ENCODE results near the gene MED13L.

MED13L gene

DNA sequence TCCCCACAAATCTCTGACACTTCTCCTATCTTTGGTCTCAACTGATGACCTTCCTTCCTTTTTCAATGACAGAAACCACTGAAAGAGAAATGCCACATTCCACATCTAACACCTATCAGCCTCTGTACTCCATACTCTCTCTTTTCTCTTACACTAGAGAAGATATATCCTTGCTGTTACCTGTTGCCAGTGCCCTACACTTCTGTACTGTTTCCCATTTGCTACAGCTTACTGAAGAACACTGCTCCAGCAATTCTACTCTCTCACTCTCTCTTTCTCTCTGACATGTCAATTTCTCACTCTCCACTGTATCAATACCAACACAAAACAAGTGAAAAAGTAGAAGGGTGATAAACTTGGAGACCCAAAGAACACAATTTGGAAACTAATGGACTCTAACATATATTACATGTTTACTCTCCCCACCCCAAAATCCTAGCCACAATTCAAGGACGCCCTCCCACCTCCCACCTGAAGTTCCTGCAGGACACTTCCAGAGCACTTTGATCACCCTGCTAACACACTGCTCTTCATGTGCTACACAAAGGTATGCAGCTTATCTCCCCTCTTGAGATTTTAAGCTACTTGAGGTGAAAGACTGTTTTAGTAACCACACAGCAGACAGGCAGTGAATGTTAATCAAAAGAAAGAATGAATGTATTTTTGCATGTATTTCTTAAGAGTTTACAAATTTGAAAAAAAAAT lies 95.0 kb downstream of the MED13L start:
- no peak for ATAC-seq
- H3K27me3 Mint-ChIP-seq: no peaks in the 10 kb centered on the region
- no peak overlapping the region for H3K27ac Mint-ChIP-seq
- H3K4me1 Mint-ChIP-seq: peaks cover 45% of the 10 kb centered on the region
- no peaks in the 10 kb centered on the region for H3K9me3 Mint-ChIP-seq
- no peak overlapping the region for H3K4me3 Mint-ChIP-seq
- no peaks in the 10 kb centered on the region for H3K36me3 Mint-ChIP-seq

- Mint-ChIP-seq H3K4me1 (peaks cover 47% of the 10 kb centered on the region), H3K9me3 (no peaks in the 10 kb centered on the region), H3K27ac (no peak overlapping the region), H3K36me3 (no peaks in the 10 kb centered on the region), H3K4me3 (no peak overlapping the region), H3K27me3 (no peaks in the 10 kb centered on the region)
- ATAC-seq: no peak
Observed at GRCh38 chr12:116180448-116180847, 97.0 kb downstream of the MED13L start.

DNA sequence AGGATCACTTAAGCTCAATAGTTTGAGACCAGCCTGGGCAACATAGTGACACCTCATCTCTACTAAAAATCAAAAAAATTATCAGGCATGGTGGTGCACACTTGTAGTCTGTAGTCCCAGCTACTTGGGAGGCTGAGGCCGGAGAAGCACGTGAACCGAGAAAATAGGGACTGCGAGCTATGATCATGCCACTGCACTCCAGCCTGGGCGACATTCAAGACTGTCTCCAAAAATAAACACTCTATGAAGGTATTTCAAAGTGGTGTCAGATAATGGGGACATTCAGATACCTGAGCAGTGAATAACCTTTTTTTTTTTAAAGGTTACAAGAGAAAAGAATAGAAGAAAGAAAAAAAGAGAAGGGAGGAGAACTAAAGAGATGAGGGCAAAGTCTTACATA lies 98.1 kb downstream of the MED13L start:
- Mint-ChIP-seq H3K36me3 (no peaks in the 10 kb centered on the region), H3K4me1 (peaks cover 58% of the 10 kb centered on the region), H3K27me3 (no peaks in the 10 kb centered on the region), H3K9me3 (no peaks in the 10 kb centered on the region), H3K27ac (no peak overlapping the region), H3K4me3 (no peak overlapping the region)
- ATAC-seq: no peak

- peaks cover 66% of the 10 kb centered on the region for H3K4me1 Mint-ChIP-seq
- no peaks in the 10 kb centered on the region for H3K27me3 Mint-ChIP-seq
- H3K4me3 Mint-ChIP-seq: no peak overlapping the region
- H3K27ac Mint-ChIP-seq: no peak overlapping the region
- ATAC-seq: no peak
- H3K36me3 Mint-ChIP-seq: no peaks in the 10 kb centered on the region
- no peaks in the 10 kb centered on the region for H3K9me3 Mint-ChIP-seq
Observed at GRCh38 chr12:116177017-116177416, 100.5 kb downstream of the MED13L start.

GRCh38 chr12:116174904-116175303 lies 102.6 kb downstream of the MED13L start:
- peaks cover 66% of the 10 kb centered on the region for H3K4me1 Mint-ChIP-seq
- no peaks in the 10 kb centered on the region for H3K27me3 Mint-ChIP-seq
- no peaks in the 10 kb centered on the region for H3K36me3 Mint-ChIP-seq
- no peak for ATAC-seq
- no peak overlapping the region for H3K4me3 Mint-ChIP-seq
- no peaks in the 10 kb centered on the region for H3K9me3 Mint-ChIP-seq
- peak overlapping the region; percentile 18 for H3K27ac Mint-ChIP-seq

- H3K4me1 Mint-ChIP-seq: peaks cover 63% of the 10 kb centered on the region
- ATAC-seq: no peak
- H3K4me3 Mint-ChIP-seq: no peak overlapping the region
- peaks cover under 1% of the 10 kb centered on the region for H3K36me3 Mint-ChIP-seq
- no peak overlapping the region for H3K27ac Mint-ChIP-seq
- no peaks in the 10 kb centered on the region for H3K9me3 Mint-ChIP-seq
- H3K27me3 Mint-ChIP-seq: no peaks in the 10 kb centered on the region
Observed at GRCh38 chr12:116174006-116174405, 103.5 kb downstream of the MED13L start.

GRCh38 chr12:116172224-116172849 lies 105.2 kb downstream of the MED13L start:
- Mint-ChIP-seq H3K9me3 (no peaks in the 10 kb centered on the region), H3K4me3 (peak overlapping the region; percentile 80), H3K36me3 (peaks cover 5% of the 10 kb centered on the region), H3K27ac (peak overlapping the region; percentile 83), H3K27me3 (no peaks in the 10 kb centered on the region), H3K4me1 (peaks cover 66% of the 10 kb centered on the region)
- peak; percentile 94 for ATAC-seq

GRCh38 chr12:116171549-116171948 lies 105.9 kb downstream of the MED13L start:
- no peaks in the 10 kb centered on the region for H3K9me3 Mint-ChIP-seq
- H3K27ac Mint-ChIP-seq: peak overlapping the region; percentile 83
- H3K36me3 Mint-ChIP-seq: peaks cover 5% of the 10 kb centered on the region
- ATAC-seq: no peak
- peaks cover 61% of the 10 kb centered on the region for H3K4me1 Mint-ChIP-seq
- peak overlapping the region; percentile 80 for H3K4me3 Mint-ChIP-seq
- no peaks in the 10 kb centered on the region for H3K27me3 Mint-ChIP-seq

- no peak for ATAC-seq
- no peaks in the 10 kb centered on the region for H3K9me3 Mint-ChIP-seq
- no peaks in the 10 kb centered on the region for H3K27me3 Mint-ChIP-seq
- no peak overlapping the region for H3K27ac Mint-ChIP-seq
- peaks cover 61% of the 10 kb centered on the region for H3K4me1 Mint-ChIP-seq
- peaks cover 5% of the 10 kb centered on the region for H3K36me3 Mint-ChIP-seq
- no peak overlapping the region for H3K4me3 Mint-ChIP-seq
Observed at GRCh38 chr12:116169071-116169470, 108.4 kb downstream of the MED13L start.

- H3K36me3 Mint-ChIP-seq: peaks cover 5% of the 10 kb centered on the region
- no peaks in the 10 kb centered on the region for H3K27me3 Mint-ChIP-seq
- H3K9me3 Mint-ChIP-seq: no peaks in the 10 kb centered on the region
- H3K27ac Mint-ChIP-seq: no peak overlapping the region
- ATAC-seq: no peak
- H3K4me1 Mint-ChIP-seq: peaks cover 49% of the 10 kb centered on the region
- no peak overlapping the region for H3K4me3 Mint-ChIP-seq
Observed at GRCh38 chr12:116166306-116166705, 111.2 kb downstream of the MED13L start.

DNA sequence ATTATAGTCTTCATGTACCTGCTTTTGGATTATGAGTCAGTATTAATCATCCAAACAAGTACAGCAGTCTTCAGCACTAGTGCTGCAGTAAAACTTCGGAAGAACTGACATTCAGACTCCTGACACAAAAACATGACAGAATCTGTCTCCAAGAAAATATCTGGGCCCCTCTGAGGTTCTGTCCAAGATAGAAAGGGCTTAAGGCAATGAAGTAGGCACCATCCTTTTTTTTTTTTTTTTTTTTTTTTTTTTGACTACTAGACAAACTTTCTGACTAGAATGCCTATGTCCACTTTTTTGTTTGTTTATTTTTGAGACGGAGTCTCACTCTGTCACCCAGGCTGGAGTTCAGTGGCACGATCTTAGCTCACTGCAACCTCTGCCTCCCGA lies 112.5 kb downstream of the MED13L start:
- Mint-ChIP-seq H3K27ac (no peak overlapping the region), H3K4me3 (no peak overlapping the region), H3K4me1 (peaks cover 53% of the 10 kb centered on the region), H3K36me3 (peaks cover 5% of the 10 kb centered on the region), H3K27me3 (no peaks in the 10 kb centered on the region), H3K9me3 (no peaks in the 10 kb centered on the region)
- ATAC-seq: no peak

DNA sequence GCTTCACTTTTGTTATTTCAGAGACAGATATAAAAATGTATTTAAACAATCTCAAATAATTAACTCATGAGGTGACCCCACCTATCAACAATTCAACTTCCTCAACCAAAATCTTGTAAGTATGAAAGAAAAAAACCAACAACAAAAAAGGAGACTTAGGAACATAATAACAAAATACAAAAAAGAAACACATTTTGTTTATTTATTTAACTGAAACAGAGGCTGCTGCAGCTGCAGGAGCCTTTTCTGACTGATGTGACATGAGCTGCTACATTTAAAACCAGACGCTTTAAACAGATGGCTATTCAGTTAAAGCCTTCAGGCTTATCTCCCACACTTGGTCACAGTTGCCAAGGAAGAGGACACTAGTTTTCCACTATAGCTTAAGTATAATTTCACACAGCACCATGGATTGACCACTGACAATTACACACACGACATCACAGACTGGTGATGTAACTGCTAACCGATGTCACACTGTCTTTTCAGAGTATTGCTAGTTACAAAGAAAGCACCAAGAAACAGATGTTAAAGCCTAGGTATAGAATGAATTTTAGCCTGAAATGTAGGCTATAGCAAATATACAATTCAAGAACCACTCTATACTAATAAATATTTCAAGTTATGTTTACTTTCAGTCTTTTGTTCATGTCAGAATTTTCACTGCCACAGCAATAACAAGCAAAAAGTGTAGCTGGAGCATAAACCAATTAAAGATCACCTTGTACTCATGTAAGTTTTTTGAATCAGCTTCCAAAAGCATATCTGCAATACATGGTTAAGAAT lies 113.0 kb downstream of the MED13L start:
- Mint-ChIP-seq H3K27ac (no peak overlapping the region), H3K9me3 (no peaks in the 10 kb centered on the region), H3K4me1 (peaks cover 53% of the 10 kb centered on the region), H3K27me3 (no peaks in the 10 kb centered on the region), H3K4me3 (no peak overlapping the region), H3K36me3 (peaks cover 5% of the 10 kb centered on the region)
- no peak for ATAC-seq

DNA sequence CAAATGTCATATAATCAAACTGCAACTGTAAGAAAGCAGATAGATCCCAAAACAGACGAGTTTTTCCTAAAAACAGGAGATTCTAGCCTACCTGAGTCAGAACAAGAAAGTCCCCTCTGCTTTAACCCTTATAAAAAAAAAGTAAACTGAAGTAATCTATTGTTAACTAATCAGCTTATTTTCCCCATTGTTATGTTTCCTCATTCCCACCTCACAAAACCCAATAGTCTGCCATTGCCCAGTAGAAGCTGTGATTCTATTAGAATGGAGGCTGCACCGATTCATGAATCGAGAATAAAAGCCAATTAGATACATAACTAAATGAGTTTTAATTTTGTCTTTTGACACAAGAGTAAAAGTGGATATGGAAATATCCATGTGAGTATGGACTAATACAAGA lies 115.4 kb downstream of the MED13L start:
- no peak for ATAC-seq
- Mint-ChIP-seq H3K4me1 (peaks cover 66% of the 10 kb centered on the region), H3K36me3 (no peaks in the 10 kb centered on the region), H3K9me3 (no peaks in the 10 kb centered on the region), H3K27me3 (no peaks in the 10 kb centered on the region), H3K4me3 (no peak overlapping the region), H3K27ac (no peak overlapping the region)

GRCh38 chr12:116161588-116161987 lies 115.9 kb downstream of the MED13L start:
- H3K27ac Mint-ChIP-seq: no peak overlapping the region
- H3K36me3 Mint-ChIP-seq: no peaks in the 10 kb centered on the region
- no peaks in the 10 kb centered on the region for H3K9me3 Mint-ChIP-seq
- no peak overlapping the region for H3K4me3 Mint-ChIP-seq
- peaks cover 65% of the 10 kb centered on the region for H3K4me1 Mint-ChIP-seq
- H3K27me3 Mint-ChIP-seq: no peaks in the 10 kb centered on the region
- ATAC-seq: no peak

- Mint-ChIP-seq H3K36me3 (no peaks in the 10 kb centered on the region), H3K27ac (no peak overlapping the region), H3K4me3 (no peak overlapping the region), H3K9me3 (no peaks in the 10 kb centered on the region), H3K27me3 (no peaks in the 10 kb centered on the region), H3K4me1 (peaks cover 59% of the 10 kb centered on the region)
- no peak for ATAC-seq
Observed at GRCh38 chr12:116160883-116161458, 116.5 kb downstream of the MED13L start.

Data from stimulated activated memory B cell treated with anti-CD40 and anti-IgM and Interleukin-4, amounts not matched to agents 10 μg/mL and 1 μg/mL and 100 μg/mL, for 72 hours (primary cell).